IPS-11a (cell line): ENCODE measurements around the gene JRKL.

Experiments
- H3K4me3 ChIP-seq: one replicate; pipeline ENCODE4 v1.5.1; 2013; ENCODE audit warnings: low read depth, low read length, control low read depth

Gene JRKL

DNA sequence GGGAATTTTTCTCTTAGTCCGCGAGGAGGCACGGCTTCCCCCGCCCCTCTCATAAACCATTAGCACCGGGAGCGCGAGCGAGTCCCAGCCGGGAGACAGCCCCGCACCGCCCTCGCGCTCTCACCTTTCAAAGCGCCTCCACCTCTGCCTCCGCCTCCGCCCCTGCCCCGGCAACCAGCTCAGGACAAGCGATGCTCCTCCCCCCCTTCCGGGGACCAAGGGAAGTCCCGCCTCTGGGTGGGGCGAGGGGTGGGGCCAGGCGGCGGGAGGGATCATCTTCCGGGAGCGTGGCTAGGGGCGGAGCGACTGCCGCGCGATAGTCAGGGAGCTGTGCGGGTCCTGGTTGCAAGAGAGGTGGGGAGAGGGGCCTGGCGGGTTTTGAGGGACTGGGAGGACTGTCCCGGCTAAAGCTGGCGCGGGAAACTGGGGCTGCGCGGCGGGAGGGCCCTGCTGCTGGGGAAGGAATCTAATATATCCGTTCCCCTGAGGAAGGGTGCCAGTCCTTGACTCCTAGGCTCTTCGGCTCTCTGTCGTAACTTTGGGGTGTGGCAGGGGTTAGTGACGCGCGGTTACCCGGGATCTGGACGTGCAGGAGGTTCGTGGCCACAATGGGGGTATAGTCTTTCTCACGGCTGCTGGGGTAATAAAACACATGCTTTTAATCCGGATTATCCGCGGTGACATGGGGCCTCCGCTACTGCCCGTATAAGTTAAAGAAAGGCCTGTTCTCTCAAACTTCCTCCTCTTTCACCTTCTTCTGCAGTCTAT lies at the start of gene JRKL, which contains the start of gene CCDC82:
Gene JRKL (plus strand): TSS at position 294 of the 768 bp plus-strand sequence. CDS start 637 bp downstream, outside the sequence.
Gene CCDC82 (minus strand): TSS at position 193 of the 768 bp plus-strand sequence. CDS start 5,165 bp downstream, outside the sequence.
- peak within 1 kb of the TSS; percentile 87 for H3K4me3 ChIP-seq

DNA sequence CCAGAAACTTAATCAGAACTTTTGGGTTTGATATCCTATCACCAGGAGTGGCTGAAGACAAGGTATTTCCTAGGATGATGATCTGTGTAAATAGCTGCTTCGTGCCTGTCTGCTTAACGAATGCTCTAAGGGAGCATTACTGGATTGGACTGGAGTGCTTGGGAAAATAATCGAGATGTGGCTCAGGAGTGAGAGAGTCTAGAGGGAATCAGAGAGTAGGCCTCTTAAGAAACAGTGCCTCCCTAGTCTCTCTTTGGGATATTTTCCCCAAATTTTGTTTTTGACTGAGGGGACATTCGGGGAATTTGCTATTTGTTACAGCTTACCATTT lies 49.3 kb upstream of the JRKL start:
- no peak overlapping the region for H3K4me3 ChIP-seq

DNA sequence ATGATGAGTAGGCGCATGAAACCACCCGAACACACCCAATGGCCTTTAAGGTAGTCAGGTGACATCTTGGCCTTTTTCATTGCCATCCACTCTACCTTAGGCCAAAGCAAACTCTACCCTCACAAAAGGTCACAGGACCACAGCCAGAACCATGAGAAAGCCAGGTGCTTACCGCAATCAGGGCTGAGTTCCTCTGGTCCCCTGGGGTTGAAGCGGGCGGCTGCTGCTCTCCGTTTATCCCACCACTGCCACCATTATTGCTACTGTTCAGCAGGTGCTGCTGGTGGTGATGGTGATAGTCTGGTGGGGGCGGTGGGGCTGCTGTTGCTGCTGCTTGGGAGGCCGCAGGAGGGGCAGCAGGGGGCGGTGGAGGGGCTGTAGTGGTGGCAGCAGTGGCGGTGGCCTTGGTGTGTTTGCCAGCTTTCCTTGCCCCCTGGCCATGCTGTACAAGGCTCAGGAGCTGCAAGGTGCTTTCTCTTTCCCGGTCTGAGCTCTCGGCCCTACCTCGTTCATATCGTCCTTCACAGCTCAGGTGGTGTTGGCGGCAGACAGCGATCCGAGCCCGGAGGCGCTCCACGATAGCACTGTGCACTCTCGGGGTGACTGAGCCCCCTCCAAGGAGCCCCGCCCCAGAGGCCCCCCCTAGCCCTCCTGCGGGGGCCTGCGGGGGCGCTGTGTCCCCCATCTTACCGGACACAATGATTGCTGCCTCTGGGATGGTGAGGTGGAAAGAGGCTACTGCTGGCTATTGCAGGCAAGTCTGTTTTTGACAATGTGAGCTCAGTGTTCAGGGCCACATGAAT lies 48.4 kb upstream of the JRKL start:
- peak overlapping the region; percentile 85 for H3K4me3 ChIP-seq

- peak overlapping the region; percentile 85 for H3K4me3 ChIP-seq
These were observed 47.5 kb upstream of the JRKL start for GRCh38 chr11:96342014-96342960.

- peak within 1 kb of the TSS; percentile 85 for H3K4me3 ChIP-seq
These were observed 46.7 kb upstream of the JRKL start, which contains the start of gene MAML2 for GRCh38 chr11:96342961-96343711. Gene MAML2 (minus strand): TSS chr11:96343195. CDS start chr11:96341895, 1,300 bp downstream.

GRCh38 chr11:96356848-96357247 lies 33.0 kb upstream of the JRKL start:
- no peak overlapping the region for H3K4me3 ChIP-seq

DNA sequence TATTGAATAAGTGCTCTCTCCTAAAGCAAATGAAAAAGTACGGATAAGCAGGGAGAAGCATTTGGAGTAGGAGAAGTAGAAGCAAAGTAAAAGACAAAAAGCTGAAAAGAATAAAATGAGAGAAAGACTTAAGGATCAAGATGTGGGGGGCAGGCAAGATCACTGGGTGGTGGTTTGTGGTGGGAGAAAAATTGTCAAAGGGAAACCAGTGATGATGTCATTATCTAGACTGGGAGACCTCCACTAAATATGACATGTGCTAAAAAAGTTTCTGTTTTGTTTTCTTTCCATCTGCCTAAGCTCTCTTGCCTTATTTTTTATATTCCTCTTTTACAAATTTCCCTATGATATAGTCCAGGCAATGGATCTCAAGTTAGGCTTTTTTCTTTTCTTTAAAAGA lies 32.0 kb upstream of the JRKL start:
- H3K4me3 ChIP-seq = no peak overlapping the region

- no peak overlapping the region for H3K4me3 ChIP-seq
These were observed 31.5 kb upstream of the JRKL start for GRCh38 chr11:96358321-96358720.

- no peak overlapping the region for H3K4me3 ChIP-seq
These were observed 28.0 kb upstream of the JRKL start for GRCh38 chr11:96361778-96362177.

DNA sequence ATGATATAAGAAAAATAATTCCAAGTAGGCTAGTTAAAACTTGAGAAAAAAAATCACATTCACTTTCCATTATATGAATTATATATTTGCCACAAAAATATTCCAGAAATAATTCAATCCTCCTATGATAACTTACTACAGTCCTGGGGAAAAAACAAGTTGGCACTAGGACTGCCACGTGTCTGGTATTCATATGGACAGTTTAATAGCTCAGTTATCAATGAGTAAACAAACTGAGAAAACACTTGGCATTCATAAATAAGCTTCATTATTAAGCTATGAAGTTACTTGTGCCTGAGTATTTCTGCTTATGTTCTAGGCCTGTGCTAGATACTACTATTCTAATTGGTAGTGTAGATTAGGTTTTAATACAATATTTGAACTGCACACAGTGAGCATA lies 24.3 kb upstream of the JRKL start:
- H3K4me3 ChIP-seq = no peak overlapping the region

- no peak overlapping the region for H3K4me3 ChIP-seq
These were observed 23.8 kb upstream of the JRKL start for GRCh38 chr11:96366024-96366423.

DNA sequence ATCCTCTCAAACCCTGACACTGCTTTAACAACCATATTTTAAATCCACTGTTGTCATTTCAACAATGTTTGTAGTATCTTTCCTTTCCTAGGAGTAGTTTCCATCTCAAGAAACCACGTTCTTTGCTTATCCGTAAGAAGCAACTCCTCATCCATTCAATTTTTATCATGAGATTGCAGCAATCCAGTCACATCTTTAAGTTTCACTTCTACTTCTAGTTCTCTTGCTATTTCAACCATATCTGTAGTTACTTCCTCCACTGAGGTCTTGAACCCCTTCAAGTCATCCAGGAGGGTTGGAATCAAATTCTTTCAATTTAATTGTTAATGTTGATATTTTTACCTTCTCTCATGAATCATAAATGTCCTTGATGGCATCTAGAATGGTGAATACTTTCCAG lies 22.5 kb upstream of the JRKL start:
- H3K4me3 ChIP-seq = no peak overlapping the region

- no peak overlapping the region for H3K4me3 ChIP-seq
These were observed 16.0 kb upstream of the JRKL start for GRCh38 chr11:96373826-96374225.

DNA sequence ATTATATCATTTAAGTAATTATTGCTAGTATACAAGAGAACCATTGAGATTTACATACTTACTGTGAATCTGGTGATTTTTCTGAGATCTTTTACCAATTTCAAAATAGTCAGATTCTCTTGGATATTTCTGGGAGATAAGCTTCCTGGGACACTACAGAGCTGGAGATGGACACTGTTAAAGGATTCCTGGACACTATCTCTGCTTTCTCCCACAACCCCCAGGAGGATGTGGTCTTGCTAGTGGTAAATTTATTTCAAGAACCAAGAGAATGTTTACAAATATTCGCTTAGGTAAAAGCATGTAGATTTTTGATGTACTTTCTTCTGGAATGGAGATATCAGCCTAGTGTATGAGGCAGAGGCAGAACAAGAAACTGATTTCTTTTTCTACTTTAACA lies 13.0 kb upstream of the JRKL start:
- no peak overlapping the region for H3K4me3 ChIP-seq

GRCh38 chr11:96384156-96384555 lies 5.7 kb upstream of the JRKL start:
- no peak overlapping the region for H3K4me3 ChIP-seq

GRCh38 chr11:96385187-96385586 lies 4.6 kb upstream of the JRKL start:
- no peak overlapping the region for H3K4me3 ChIP-seq

- peak overlapping the region; percentile 87 for H3K4me3 ChIP-seq
These were observed 708 bp upstream of the JRKL start for GRCh38 chr11:96388891-96389719.

- H3K4me3 ChIP-seq = peak overlapping the region; percentile 87
These were observed 627 bp downstream of the JRKL start for GRCh38 chr11:96390488-96390792.

DNA sequence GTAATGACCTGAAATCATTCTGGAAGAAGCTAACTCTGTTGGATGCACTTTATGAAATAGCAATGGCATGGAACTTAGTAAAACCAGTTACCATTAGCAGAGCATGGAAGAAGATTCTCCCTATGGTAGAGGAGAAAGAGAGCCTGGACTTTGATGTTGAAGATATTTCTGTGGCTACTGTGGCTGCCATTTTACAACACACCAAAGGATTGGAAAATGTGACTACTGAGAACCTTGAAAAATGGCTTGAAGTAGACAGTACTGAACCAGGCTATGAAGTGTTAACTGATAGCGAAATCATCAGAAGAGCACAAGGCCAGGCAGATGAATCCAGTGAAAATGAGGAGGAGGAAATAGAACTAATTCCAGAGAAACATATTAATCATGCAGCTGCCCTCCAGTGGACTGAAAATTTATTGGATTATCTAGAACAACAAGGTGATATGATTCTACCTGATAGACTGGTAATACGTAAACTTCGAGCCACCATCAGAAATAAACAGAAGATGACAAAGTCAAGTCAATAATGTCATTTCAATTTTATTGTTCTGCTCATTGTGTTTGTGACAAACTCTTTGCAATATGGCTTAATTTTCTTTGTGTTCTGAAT lies 2.0 kb downstream of the JRKL start:
- no peak overlapping the region for H3K4me3 ChIP-seq
